GM06990 (cell line): ENCODE measurements around the gene F8.

Experiments
- DNase-seq: peaks from one replicate; pipeline ENCODE4 v3.0.0-alpha.2; 2011; ENCODE audit not compliant: insufficient read length; ENCODE audit errors: extremely low read depth
- H3K27me3 ChIP-seq: replicated peaks from 2 replicates; pipeline ENCODE4 v1.6.0; 2011; ENCODE audit warnings: low read length; ENCODE audit not compliant: control insufficient read depth, insufficient read depth
- H3K36me3 ChIP-seq: 2 replicates; pipeline ENCODE4 v1.5.1; 2011; ENCODE audit warnings: low read length; ENCODE audit not compliant: control insufficient read depth, insufficient read depth
- H3K4me3 ChIP-seq: replicated peaks from 2 replicates; pipeline ENCODE4 v1.5.1; 2011; ENCODE audit warnings: low read depth, mild to moderate bottlenecking, control low read depth, low read length
- TF ChIP-seq, protein P1 (sequence below): IDR thresholded peaks from 2 replicates; pipeline ENCODE4 v1.5.1; 2011; ENCODE audit warnings: low read length, control low read depth, mild to moderate bottlenecking, inconsistent platforms; ENCODE audit not compliant: insufficient read depth, poor library complexity, severe bottlenecking

Gene F8

DNA sequence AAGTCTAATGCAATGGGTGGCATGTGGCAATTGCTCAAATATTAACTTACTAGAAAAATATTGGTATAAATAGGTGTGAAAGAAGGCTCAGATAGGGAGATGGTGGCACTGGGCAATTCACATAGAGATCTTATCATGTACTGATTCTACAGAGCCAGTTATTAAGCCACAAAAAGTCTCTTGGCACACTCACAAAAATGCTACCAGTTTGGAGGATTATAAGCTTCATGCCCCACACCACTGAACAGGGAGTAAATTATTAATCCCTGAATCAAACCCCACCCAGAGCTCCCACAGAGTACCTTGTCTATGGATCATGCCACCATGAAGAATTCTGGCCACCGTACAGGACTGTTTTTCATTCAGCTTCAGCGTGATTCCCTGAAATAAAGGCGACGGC, 231.1 kb downstream of the F8 start:
- TF ChIP-seq, protein P1, sequence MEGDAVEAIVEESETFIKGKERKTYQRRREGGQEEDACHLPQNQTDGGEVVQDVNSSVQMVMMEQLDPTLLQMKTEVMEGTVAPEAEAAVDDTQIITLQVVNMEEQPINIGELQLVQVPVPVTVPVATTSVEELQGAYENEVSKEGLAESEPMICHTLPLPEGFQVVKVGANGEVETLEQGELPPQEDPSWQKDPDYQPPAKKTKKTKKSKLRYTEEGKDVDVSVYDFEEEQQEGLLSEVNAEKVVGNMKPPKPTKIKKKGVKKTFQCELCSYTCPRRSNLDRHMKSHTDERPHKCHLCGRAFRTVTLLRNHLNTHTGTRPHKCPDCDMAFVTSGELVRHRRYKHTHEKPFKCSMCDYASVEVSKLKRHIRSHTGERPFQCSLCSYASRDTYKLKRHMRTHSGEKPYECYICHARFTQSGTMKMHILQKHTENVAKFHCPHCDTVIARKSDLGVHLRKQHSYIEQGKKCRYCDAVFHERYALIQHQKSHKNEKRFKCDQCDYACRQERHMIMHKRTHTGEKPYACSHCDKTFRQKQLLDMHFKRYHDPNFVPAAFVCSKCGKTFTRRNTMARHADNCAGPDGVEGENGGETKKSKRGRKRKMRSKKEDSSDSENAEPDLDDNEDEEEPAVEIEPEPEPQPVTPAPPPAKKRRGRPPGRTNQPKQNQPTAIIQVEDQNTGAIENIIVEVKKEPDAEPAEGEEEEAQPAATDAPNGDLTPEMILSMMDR = no peak
- no peak for DNase-seq
- no peak overlapping the region for H3K4me3 ChIP-seq
- H3K27me3 ChIP-seq = no peaks in the 10 kb centered on the region
- H3K36me3 ChIP-seq = no peaks in the 10 kb centered on the region
